Mammary epithelial cell (primary cell): ENCODE measurements around the gene BORCS5.

Experiments
- EZH2 ChIP-seq: IDR thresholded peaks from 2 replicates; pipeline ENCODE4 v1.6.1; 2012; ENCODE audit warnings: low read length, inconsistent platforms, borderline replicate concordance
- TF ChIP-seq, protein P1 (sequence below), 2 donors: IDR thresholded peaks in 1 of 2; conservative IDR thresholded peaks in 1 of 2; 2 replicates each; pipeline ENCODE4 v1.5.1; 2011 to 2012; ENCODE audit warnings: inconsistent platforms in 2 of 2, low read length in 2 of 2, mild to moderate bottlenecking in 2 of 2, control low read depth in 1 of 2, low read depth in 1 of 2; ENCODE audit not compliant: insufficient read depth in 1 of 2; ENCODE audit errors: extremely low read depth in 1 of 2

DNA sequence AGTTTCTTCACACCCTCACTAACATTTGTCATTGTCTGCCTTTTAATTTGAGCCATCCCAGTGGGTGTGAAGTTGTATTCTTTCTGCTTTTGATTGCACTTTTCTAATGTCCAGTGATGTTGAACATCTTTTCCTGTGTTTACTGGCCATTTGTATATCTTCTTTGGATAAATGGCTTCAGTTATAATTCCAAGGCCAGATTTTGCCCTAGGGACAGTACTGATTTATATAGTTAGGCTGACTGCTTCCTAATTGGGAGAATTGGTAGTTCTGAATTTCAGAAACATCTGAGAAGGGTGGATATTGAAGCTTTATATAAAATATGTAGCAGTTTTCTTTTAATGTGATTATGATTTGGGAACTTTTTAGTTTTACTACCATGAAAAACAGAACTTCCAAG is 97.4 kb downstream of the BORCS5 start:
- TF ChIP-seq EZH2, result no peak
- TF ChIP-seq, protein P1, sequence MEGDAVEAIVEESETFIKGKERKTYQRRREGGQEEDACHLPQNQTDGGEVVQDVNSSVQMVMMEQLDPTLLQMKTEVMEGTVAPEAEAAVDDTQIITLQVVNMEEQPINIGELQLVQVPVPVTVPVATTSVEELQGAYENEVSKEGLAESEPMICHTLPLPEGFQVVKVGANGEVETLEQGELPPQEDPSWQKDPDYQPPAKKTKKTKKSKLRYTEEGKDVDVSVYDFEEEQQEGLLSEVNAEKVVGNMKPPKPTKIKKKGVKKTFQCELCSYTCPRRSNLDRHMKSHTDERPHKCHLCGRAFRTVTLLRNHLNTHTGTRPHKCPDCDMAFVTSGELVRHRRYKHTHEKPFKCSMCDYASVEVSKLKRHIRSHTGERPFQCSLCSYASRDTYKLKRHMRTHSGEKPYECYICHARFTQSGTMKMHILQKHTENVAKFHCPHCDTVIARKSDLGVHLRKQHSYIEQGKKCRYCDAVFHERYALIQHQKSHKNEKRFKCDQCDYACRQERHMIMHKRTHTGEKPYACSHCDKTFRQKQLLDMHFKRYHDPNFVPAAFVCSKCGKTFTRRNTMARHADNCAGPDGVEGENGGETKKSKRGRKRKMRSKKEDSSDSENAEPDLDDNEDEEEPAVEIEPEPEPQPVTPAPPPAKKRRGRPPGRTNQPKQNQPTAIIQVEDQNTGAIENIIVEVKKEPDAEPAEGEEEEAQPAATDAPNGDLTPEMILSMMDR (conservative IDR thresholded peaks at IDR 0.05 in 1 of 2, IDR thresholded peaks at IDR 0.05 in 1 of 2; ENCODE audit: extremely low read depth in 1 of 2, insufficient read depth in 1 of 2, low read depth in 1 of 2, low read length in 2 of 2), result no peak
